ENCODE data around the gene ZNF582.
"Not testable (repeated sequence)": the region's sequence is repeated elsewhere in the genome, so short reads cannot be mapped to it uniquely, and the experiment has no call there.

The ZNF582 gene

DNA sequence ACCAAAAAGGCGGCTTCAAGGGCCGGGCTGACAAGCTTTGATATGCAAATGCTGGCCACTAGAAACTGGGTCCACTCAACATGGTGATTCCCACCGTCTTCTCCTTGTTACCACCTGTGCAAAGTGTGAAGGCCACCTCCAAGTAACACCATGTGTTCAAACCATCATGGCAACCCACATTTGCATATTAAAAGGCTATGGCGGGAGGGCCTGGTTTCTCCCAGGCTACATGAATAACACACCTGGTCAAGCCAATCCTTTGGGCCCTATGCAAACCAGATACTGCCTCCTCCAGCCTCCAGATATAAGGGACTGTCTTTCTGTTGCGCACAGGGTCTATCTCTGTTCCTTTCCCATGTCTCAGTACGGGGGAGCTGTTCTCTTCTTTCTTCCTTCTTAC lies 42.1 kb downstream of the ZNF582 start:
- in situ Hi-C loops (cut with MboI; ENCODE audit: low pct_unique_long_range_greater_than_20kb, low sequenced_read_pairs, unreplicated experiment), result no loop called here
- TF ChIP-seq, protein P1, sequence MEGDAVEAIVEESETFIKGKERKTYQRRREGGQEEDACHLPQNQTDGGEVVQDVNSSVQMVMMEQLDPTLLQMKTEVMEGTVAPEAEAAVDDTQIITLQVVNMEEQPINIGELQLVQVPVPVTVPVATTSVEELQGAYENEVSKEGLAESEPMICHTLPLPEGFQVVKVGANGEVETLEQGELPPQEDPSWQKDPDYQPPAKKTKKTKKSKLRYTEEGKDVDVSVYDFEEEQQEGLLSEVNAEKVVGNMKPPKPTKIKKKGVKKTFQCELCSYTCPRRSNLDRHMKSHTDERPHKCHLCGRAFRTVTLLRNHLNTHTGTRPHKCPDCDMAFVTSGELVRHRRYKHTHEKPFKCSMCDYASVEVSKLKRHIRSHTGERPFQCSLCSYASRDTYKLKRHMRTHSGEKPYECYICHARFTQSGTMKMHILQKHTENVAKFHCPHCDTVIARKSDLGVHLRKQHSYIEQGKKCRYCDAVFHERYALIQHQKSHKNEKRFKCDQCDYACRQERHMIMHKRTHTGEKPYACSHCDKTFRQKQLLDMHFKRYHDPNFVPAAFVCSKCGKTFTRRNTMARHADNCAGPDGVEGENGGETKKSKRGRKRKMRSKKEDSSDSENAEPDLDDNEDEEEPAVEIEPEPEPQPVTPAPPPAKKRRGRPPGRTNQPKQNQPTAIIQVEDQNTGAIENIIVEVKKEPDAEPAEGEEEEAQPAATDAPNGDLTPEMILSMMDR (IDR thresholded peaks at IDR 0.05; ENCODE audit: extremely low read depth, insufficient read depth, missing control alignments), result no peak
- DNase-seq (ENCODE audit: low spot score), result no peak

DNA sequence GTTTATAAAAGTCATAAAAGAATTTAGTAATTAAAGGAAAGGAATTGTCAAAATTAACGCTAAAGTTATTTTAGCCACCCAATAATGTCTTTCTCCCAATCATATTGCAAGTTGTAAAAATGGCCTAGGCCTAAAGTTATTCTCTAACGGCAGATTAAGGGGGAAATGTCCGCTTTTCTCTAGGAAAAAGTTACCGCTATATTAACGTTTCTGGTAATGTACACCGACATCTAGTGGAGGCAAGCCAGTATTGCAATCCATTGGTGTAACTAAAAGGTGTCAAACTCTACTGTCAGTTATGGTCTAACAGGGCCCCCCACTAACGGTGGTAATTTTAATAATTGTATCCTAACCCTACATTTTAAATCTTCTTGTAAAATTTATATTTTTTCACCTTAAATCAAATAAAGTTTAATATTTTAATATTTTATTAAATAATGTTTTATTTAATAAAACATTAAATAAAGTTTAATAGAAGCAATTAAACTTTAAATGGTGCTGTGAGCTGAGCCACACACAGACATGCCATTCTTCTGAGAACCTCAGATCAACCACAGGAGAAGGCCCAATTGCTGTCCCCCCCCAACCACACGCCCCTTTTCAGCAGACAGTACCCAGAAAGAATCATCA lies 42.8 kb downstream of the ZNF582 start:
- in situ Hi-C loops (cut with MboI; ENCODE audit: low pct_unique_long_range_greater_than_20kb, low sequenced_read_pairs, unreplicated experiment), result no loop called here
- peak; percentile 36 for DNase-seq (ENCODE audit: low spot score)

DNA sequence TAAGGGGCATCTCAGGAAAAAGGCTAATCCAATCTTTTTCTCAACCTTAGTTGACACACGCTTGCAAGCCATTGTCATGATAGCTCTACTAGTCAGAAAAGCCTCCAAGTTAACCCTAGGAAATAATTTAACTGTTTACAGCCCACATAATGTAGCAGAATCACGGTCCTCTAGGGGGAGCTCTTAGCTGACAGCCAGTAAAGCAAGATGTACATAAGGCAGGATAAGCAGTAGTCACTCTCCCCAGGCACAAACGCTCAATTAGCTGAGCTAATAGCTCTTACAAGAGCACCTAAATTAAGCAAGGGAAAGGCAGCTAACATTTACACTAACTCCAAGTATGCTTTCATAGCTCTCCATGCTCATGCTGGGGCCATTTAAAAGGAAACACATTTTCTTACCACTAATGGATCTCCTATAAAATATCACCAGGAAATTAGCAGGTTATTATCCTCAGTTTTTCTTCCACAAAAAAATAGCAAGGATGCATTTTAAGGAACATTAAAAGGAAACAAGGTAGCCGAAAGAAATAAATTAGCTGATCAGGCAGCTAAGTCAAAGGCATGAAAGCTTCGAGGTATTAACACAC lies 45.0 kb downstream of the ZNF582 start:
- no peak for DNase-seq (ENCODE audit: low spot score)
- in situ Hi-C loops (cut with MboI; ENCODE audit: low pct_unique_long_range_greater_than_20kb, low sequenced_read_pairs, unreplicated experiment), result no loop called here
- TF ChIP-seq, protein P1 (IDR thresholded peaks at IDR 0.05; ENCODE audit: extremely low read depth, insufficient read depth, missing control alignments), result peak; percentile 62

More for the DNA sequence above, 42.8 kb downstream of the ZNF582 start:
- TF ChIP-seq, protein P1 (IDR thresholded peaks at IDR 0.05; ENCODE audit: extremely low read depth, insufficient read depth, missing control alignments), result peak; percentile 80

DNA sequence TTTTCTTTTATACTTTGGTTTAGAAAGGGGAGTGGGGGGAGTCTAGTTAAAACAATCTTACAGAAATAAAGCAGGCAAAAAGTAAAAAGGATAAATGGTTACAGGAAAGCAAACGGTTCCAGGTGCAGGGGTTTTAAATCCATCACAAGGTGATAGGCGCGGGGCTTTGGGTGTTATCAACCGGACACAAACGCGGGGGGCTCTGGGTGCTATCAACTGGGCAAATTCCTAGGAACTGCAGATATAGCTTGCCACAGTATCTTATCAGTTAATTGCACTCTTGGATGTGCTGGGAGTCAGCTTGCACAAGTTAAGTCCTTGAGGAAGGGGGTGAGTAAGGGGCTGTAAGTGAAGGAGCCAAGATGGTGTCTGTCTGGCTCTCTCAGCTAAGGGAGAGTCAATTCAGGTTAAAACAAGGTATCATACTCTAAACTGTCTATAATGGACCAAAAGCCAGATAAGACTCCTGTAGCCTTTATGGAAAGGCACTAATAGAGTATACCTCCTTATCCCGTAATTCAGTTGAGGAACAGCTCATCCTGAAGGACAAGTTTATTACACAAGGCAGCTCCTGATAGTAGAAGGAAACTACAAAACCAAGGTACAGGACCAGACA lies 46.1 kb downstream of the ZNF582 start:
- DNase-seq (ENCODE audit: low spot score), result no peak

DNA sequence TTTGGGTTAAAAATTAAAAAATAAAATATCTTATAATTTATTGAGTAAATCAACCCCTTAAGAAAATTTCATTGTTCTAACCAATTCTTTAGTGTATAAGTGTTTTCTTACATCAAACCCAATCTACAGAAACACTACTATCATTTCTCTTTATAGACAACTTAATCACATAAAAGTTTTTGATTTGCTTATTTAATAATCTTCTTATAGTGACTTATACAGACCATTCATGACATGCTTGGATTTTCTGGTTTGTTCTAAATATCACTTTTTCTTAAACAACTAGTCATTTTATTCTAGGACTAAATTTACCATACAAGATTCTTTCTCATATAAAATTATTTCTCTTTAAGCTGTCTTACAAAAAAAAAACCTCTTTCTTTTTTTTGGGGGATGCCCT lies 51.4 kb downstream of the ZNF582 start:
- TF ChIP-seq, protein P1 (IDR thresholded peaks at IDR 0.05; ENCODE audit: extremely low read depth, insufficient read depth, missing control alignments), result no peak
- in situ Hi-C loops (cut with MboI; ENCODE audit: low pct_unique_long_range_greater_than_20kb, low sequenced_read_pairs, unreplicated experiment), result no loop called here
- no peak for DNase-seq (ENCODE audit: low spot score)

More for the DNA sequence above, 46.1 kb downstream of the ZNF582 start:
- in situ Hi-C loops (cut with MboI; ENCODE audit: low pct_unique_long_range_greater_than_20kb, low sequenced_read_pairs, unreplicated experiment), result no loop called here
- TF ChIP-seq, protein P1 (IDR thresholded peaks at IDR 0.05; ENCODE audit: extremely low read depth, insufficient read depth, missing control alignments), result no peak

DNA sequence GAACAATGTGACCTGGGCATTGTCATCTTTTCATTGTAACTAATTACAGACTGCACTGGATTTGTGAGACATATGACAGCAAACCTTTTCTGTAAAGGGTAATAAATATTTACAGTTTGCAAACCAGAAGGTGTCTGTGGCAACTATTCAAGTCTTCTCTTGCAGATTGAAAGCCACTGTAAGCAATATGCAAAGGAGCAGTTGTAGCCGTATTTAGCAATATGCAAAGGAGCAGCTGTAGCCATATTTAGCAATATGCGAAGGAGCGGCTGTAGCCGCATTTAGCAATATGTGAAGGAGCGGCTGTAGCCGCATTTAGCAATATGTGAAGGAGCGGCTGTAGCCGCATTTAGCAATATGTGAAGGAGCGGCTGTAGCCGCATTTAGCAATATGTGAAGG lies 54.3 kb downstream of the ZNF582 start:
- DNase-seq (ENCODE audit: low spot score); in situ Hi-C loops (cut with MboI; ENCODE audit: low pct_unique_long_range_greater_than_20kb, low sequenced_read_pairs, unreplicated experiment): not testable (repeated sequence)

DNA sequence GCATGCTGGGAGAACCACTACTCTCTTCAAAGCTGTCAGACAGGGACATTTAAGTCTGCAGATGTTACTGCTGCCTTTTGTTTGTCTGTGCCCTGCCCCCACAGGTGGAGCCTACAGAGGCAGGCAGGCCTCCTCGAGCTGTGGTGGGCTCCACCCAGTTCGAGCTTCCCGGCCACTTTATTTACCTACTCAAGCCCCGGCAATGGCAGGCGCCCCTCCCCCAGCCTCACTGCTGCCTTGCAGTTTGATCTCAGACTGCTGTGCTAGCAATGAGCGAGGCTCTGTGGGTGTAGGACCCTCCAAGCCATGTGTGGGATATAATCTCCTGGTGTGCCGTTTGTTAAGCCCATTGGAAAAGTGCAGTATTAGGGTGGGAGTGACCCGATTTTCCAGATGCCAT lies 56.3 kb downstream of the ZNF582 start:
- DNase-seq (ENCODE audit: low spot score); in situ Hi-C loops (cut with MboI; ENCODE audit: low pct_unique_long_range_greater_than_20kb, low sequenced_read_pairs, unreplicated experiment): not testable (repeated sequence)

DNA sequence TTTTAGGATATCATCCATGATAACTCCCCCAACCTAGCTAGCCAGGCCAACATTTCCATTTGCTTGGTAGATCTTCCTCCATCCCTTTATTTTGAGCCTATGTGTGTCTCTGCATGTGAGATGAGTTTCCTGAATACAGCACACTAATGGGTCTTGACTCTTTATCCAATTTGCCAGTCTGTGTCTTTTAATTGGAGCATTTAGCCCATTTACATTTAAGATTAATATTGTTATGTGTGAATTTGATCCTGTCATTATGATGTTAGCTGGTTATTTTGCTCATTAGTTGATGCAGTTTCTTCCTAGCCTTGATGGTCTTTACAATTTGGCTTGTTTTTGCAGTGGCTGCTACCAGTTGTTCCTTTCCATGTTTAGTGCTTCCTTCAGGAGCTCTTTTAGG lies 58.0 kb downstream of the ZNF582 start:
- DNase-seq (ENCODE audit: low spot score); in situ Hi-C loops (cut with MboI; ENCODE audit: low pct_unique_long_range_greater_than_20kb, low sequenced_read_pairs, unreplicated experiment): not testable (repeated sequence)
